K562 (cell line): ENCODE results near the gene SEC23B. TPM values are rescaled to one million over a fixed set of nuclear protein-coding genes. Genes with fewer than 3 reads are reported as not detected.

Experiments
- ATAC-seq: fragments of 200-7000 bp; cut with Tn5 transposase; 3 replicates; pipeline ENCODE4 v1.9.1; 2020; ENCODE audit warnings: moderate library complexity
- BruUV-seq: library from RNA; stranded (reverse); fragments of 400-500 nt; replicated peaks from 2 replicates; lab custom pipeline; 2021; lab: Mats Ljungman, UMichigan
- CTCF ChIA-PET: fragments of 300-600 bp; formaldehyde crosslinking; extraction: SDS; loops from one replicate; lab custom pipeline; 2021; ENCODE audit warnings: low intra/inter-chr PET ratio; lab: Yijun Ruan, JAX
- POLR2A ChIA-PET: fragments of 300-600, 350-650 bp; sonication (Branson Sonifier 250); formaldehyde crosslinking; extraction: SDS; loops from one replicate; lab custom pipeline; 2021; ENCODE audit warnings: antibody characterized with exemption, inconsistent platforms; lab: Yijun Ruan, JAX
- DNase-seq, 4 experiments: peaks; one replicate each; pipeline versions ENCODE4 v3.0.0 to v3.0.0-alpha.2; 2011 to 2018; ENCODE audit warnings: low spot score in 3 of 4, mixed read lengths in 3 of 4; ENCODE audit errors: extremely low read depth in 1 of 4
- FAIRE-seq: peaks from 2 replicates; lab custom pipeline; 2011; peaks lifted over from hg19 to GRCh38; lab: Jason Lieb, UNC
- H2AFZ ChIP-seq: 2 replicates; pipeline ENCODE4 v1.6.0; 2011; ENCODE audit warnings: low read depth, low read length, control low read depth, inconsistent platforms
- H3K27ac ChIP-seq: fragments of 200-600 bp; 3 replicates; pipeline ENCODE4 v1.8.0; 2011; ENCODE audit warnings: low read depth, mild to moderate bottlenecking, control low read depth, inconsistent platforms, low read length, moderate library complexity, mixed read lengths; ENCODE audit errors: extremely low read depth
- H3K27me3 ChIP-seq, 2 experiments: fragments of 300-600 bp in 1 of 2; 2 replicates in 1 of 2; 3 replicates in 1 of 2; pipeline versions ENCODE4 v1.6.0 to v1.8.0; 2011; ENCODE audit warnings: inconsistent platforms in 2 of 2, low read length in 2 of 2, mild to moderate bottlenecking in 1 of 2, mixed read lengths in 1 of 2, moderate library complexity in 1 of 2; ENCODE audit not compliant: control insufficient read depth in 2 of 2, insufficient read depth in 2 of 2
- H3K36me3 ChIP-seq: fragments of 300-600 bp; 3 replicates; pipeline ENCODE4 v1.8.0; 2011; ENCODE audit warnings: mild to moderate bottlenecking, low read length, inconsistent platforms; ENCODE audit not compliant: control insufficient read depth, insufficient read depth
- H3K4me1 ChIP-seq, 2 experiments: fragments of 200-600 bp in 1 of 2; replicated peaks in 1 of 2; 2 replicates in 1 of 2; 3 replicates in 1 of 2; pipeline versions ENCODE4 v1.5.1 to v1.8.0; 2011; ENCODE audit warnings: inconsistent platforms in 2 of 2, low read length in 2 of 2, mild to moderate bottlenecking in 1 of 2, mixed read lengths in 1 of 2, moderate library complexity in 1 of 2; ENCODE audit not compliant: control insufficient read depth in 2 of 2, insufficient read depth in 2 of 2
- H3K4me2 ChIP-seq: 2 replicates; pipeline ENCODE4 v1.6.1; 2011; ENCODE audit warnings: low read length, control low read depth, inconsistent platforms, mixed read lengths; ENCODE audit not compliant: insufficient read depth
- H3K4me3 ChIP-seq: fragments of 200-600 bp; sonication (generic), shearing (Covaris generic); 2 replicates; pipeline ENCODE4 v1.5.1; 2016; ENCODE audit warnings: control low read depth, inconsistent platforms
- H3K79me2 ChIP-seq: fragments of 200-600 bp; 3 replicates; pipeline ENCODE4 v1.8.0; 2011; ENCODE audit warnings: low read length, inconsistent platforms; ENCODE audit not compliant: control insufficient read depth, insufficient read depth
- H3K9ac ChIP-seq, 2 experiments: 2 replicates each; pipeline versions ENCODE4 v1.6.0 to v1.6.1; 2011; ENCODE audit warnings: low read depth in 2 of 2, low read length in 2 of 2, control low read depth in 1 of 2, inconsistent platforms in 1 of 2, mild to moderate bottlenecking in 1 of 2, mixed read lengths in 1 of 2; ENCODE audit not compliant: insufficient read depth in 1 of 2
- H3K9me1 ChIP-seq: one replicate; pipeline ENCODE4 v1.6.0; 2011; ENCODE audit warnings: inconsistent platforms, mild to moderate bottlenecking, low read length, moderate library complexity; ENCODE audit not compliant: control insufficient read depth, insufficient read depth
- H3K9me3 ChIP-seq: replicated peaks from 2 replicates; pipeline ENCODE4 v1.5.1; 2011; ENCODE audit warnings: low read depth, low read length, inconsistent platforms; ENCODE audit not compliant: control insufficient read depth, insufficient read depth
- H4K20me1 ChIP-seq: replicated peaks from 2 replicates; pipeline ENCODE4 v1.6.1; 2011; ENCODE audit warnings: low read length, inconsistent platforms, mixed read lengths; ENCODE audit not compliant: control insufficient read depth, insufficient read depth
- ESRRB ChIP-seq: fragments of 250-450 bp; sonication (Bioruptor Pico); IDR thresholded peaks from 2 replicates; pipeline ENCODE4 v1.5.0; 2020; ENCODE audit warnings: mild to moderate bottlenecking, moderate library complexity, borderline replicate concordance
- RUNX1 ChIP-seq: sonication (generic); IDR thresholded peaks from 2 replicates; pipeline ENCODE4 v1.6.1; 2016; ENCODE audit warnings: antibody characterized with exemption, low read depth
- TRIM24 ChIP-seq, 2 experiments: fragments of 450-650 bp; IDR thresholded peaks; 2 replicates each; pipeline ENCODE4 v1.6.1; 2016
- WGBS: fragments of 100-300 bp; shearing (Covaris generic); methylation state at CpG from one replicate; pipeline ENCODE4 v1.1.6; 2016; ENCODE audit warnings: low coverage, mixed read lengths; ENCODE audit not compliant: insufficient coverage; ENCODE audit errors: missing lambda C conversion rate; 5-methylcytosine and 5-hydroxymethylcytosine counted together
- in situ Hi-C: fragments of 300-500 bp; cut with MboI; formaldehyde crosslinking; loops from 4 replicates; pipeline ENCODE4 v1.15.0; 2018; ENCODE audit warnings: inconsistent platforms, mixed read lengths
- intact Hi-C: fragments of 100-400 bp; cut with micrococcal nuclease; formaldehyde crosslinking; loops from 2 replicates; pipeline ENCODE4 v1.14.2; 2022
- polyA plus RNA-seq, 8 experiments: library from polyadenylated mRNA; depleted of rRNA in 4 of 8; stranded (reverse) in 5 of 8; unstranded in 3 of 8; fragments of >200 nt; fragmentation: Nextera tagmentation in 2 of 8; fragmentation: Illumina TruSeq in 1 of 8; extraction: Ambion mirVana in 2 of 8; extraction: Trizol in 1 of 8; gene quantifications; 2 replicates each; pipeline versions ENCODE4 v1.2.1 to v1.2.3, GENCODE V29; 2011 to 2014; ENCODE audit warnings: inconsistent platforms in 1 of 8, missing spikeins in 1 of 8
- total RNA-seq, 7 experiments: library from RNA; depleted of rRNA in 6 of 7; stranded (reverse); fragments of >200 nt in 6 of 7; fragmentation: Illumina TruSeq in 2 of 7; extraction: Trizol in 2 of 7; gene quantifications; 2 replicates each; pipeline versions ENCODE4 v1.2.1 to v1.2.3, GENCODE V29; 2011 to 2021; ENCODE audit warnings: low replicate concordance in 1 of 7
- TF ChIP-seq, protein P1 (sequence below): fragments of 450-650 bp; formaldehyde crosslinking; conservative IDR thresholded peaks from 2 replicates; pipeline ENCODE4 v1.4.0; 2022; ENCODE audit warnings: mild to moderate bottlenecking, missing genetic modification characterization
- TF ChIP-seq, protein P2 (sequence below), 3 experiments: IDR thresholded peaks in 2 of 3; conservative IDR thresholded peaks in 1 of 3; 2 replicates each; pipeline ENCODE4 v1.5.1; 2011 to 2012; ENCODE audit warnings: low read length in 3 of 3, mild to moderate bottlenecking in 3 of 3, control low read depth in 2 of 3, improper control_type of control experiment in 1 of 3, inconsistent platforms in 1 of 3, low read depth in 1 of 3, mixed read lengths in 1 of 3, moderate library complexity in 1 of 3; ENCODE audit not compliant: insufficient read depth in 2 of 3
- TF ChIP-seq, protein P3 (sequence below), 2 experiments: fragments of 150-350 bp in 1 of 2; IDR thresholded peaks; 2 replicates each; pipeline ENCODE4 v1.6.1; 2012 to 2016; ENCODE audit warnings: low read depth in 2 of 2, low read length in 2 of 2, mild to moderate bottlenecking in 1 of 2, moderate library complexity in 1 of 2

SEC23B gene
- total and polyA plus RNA-seq, 9 of the 15 experiments (the other 6 are each of a cell fraction or from before 2014, with no cell fraction given), result 31.7 to 70.2 (median 38.5) TPM

DNA sequence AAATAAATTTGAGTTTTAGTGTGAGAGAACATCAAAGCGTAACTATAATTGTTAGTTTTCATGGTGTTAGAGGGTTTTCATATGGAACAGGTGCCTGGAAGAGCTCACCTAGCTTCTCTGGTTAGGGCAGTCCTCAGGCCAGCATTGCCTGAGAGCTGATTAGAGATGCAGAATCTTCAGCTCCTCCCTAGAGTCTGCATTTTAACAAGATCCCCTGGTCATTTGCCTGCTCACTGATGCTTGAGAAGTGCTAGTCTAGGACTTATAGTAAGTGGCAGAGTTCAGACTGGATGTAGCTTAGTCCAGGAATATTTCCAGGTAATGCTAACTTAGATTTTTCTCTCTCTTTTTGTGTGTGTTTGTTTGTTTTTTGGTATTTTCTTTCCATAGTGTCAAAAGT, 37.8 kb downstream of the SEC23B start:
- no TSS peak for BruUV-seq
- WGBS, result 83% methylated on average over 1 of the region's 1 CpG
- ChIA-PET CTCF (no interaction called here), POLR2A (no interaction called here)
- no peaks in the 10 kb centered on the region for H3K9me3 ChIP-seq
- no peaks in the 10 kb centered on the region for H4K20me1 ChIP-seq
- no peak overlapping the region for H3K4me3 ChIP-seq
- intact Hi-C loops, result no loop called here
- H3K27ac ChIP-seq, result no peak overlapping the region
- in situ Hi-C loops, result no loop called here
- H3K4me2 ChIP-seq, result no peak overlapping the region
- no peak for ATAC-seq
- no peaks in the 10 kb centered on the region for H3K27me3 ChIP-seq
- no peaks in the 10 kb centered on the region for H3K9me1 ChIP-seq
- peaks cover 66% of the 10 kb centered on the region; the same call in 2 of the 3 replicates for H3K36me3 ChIP-seq
- FAIRE-seq, result no peak
- TF ChIP-seq ESRRB (CRISPR knock-in tag) (no peak), RUNX1 (no peak), TRIM24 (IDR thresholded peaks at IDR 0.05) (no peak)
- TF ChIP-seq, protein P1, sequence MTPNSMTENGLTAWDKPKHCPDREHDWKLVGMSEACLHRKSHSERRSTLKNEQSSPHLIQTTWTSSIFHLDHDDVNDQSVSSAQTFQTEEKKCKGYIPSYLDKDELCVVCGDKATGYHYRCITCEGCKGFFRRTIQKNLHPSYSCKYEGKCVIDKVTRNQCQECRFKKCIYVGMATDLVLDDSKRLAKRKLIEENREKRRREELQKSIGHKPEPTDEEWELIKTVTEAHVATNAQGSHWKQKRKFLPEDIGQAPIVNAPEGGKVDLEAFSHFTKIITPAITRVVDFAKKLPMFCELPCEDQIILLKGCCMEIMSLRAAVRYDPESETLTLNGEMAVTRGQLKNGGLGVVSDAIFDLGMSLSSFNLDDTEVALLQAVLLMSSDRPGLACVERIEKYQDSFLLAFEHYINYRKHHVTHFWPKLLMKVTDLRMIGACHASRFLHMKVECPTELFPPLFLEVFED (CRISPR knock-in tag), result no peak
- TF ChIP-seq, protein P2, sequence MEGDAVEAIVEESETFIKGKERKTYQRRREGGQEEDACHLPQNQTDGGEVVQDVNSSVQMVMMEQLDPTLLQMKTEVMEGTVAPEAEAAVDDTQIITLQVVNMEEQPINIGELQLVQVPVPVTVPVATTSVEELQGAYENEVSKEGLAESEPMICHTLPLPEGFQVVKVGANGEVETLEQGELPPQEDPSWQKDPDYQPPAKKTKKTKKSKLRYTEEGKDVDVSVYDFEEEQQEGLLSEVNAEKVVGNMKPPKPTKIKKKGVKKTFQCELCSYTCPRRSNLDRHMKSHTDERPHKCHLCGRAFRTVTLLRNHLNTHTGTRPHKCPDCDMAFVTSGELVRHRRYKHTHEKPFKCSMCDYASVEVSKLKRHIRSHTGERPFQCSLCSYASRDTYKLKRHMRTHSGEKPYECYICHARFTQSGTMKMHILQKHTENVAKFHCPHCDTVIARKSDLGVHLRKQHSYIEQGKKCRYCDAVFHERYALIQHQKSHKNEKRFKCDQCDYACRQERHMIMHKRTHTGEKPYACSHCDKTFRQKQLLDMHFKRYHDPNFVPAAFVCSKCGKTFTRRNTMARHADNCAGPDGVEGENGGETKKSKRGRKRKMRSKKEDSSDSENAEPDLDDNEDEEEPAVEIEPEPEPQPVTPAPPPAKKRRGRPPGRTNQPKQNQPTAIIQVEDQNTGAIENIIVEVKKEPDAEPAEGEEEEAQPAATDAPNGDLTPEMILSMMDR (IDR thresholded peaks at IDR 0.05 in 2 of 3, conservative IDR thresholded peaks at IDR 0.05 in 1 of 3; ENCODE audit: insufficient read depth in 2 of 3, low read depth in 1 of 3, low read length in 3 of 3), result no peak
- TF ChIP-seq, protein P3, sequence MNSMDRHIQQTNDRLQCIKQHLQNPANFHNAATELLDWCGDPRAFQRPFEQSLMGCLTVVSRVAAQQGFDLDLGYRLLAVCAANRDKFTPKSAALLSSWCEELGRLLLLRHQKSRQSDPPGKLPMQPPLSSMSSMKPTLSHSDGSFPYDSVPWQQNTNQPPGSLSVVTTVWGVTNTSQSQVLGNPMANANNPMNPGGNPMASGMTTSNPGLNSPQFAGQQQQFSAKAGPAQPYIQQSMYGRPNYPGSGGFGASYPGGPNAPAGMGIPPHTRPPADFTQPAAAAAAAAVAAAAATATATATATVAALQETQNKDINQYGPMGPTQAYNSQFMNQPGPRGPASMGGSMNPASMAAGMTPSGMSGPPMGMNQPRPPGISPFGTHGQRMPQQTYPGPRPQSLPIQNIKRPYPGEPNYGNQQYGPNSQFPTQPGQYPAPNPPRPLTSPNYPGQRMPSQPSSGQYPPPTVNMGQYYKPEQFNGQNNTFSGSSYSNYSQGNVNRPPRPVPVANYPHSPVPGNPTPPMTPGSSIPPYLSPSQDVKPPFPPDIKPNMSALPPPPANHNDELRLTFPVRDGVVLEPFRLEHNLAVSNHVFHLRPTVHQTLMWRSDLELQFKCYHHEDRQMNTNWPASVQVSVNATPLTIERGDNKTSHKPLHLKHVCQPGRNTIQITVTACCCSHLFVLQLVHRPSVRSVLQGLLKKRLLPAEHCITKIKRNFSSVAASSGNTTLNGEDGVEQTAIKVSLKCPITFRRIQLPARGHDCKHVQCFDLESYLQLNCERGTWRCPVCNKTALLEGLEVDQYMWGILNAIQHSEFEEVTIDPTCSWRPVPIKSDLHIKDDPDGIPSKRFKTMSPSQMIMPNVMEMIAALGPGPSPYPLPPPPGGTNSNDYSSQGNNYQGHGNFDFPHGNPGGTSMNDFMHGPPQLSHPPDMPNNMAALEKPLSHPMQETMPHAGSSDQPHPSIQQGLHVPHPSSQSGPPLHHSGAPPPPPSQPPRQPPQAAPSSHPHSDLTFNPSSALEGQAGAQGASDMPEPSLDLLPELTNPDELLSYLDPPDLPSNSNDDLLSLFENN (IDR thresholded peaks at IDR 0.05; ENCODE audit: low read depth in 2 of 2, low read length in 2 of 2), result no peak
- no peaks in the 10 kb centered on the region for H3K79me2 ChIP-seq
- H2AFZ ChIP-seq, result no peak overlapping the region
- no peaks in the 10 kb centered on the region; a peak in 1 of 5 replicates for H3K4me1 ChIP-seq
- no peak for DNase-seq
- H3K9ac ChIP-seq, result no peak overlapping the region
